ENCODE data around the gene IRF2. TPM values are rescaled to one million over a fixed set of nuclear protein-coding genes. Genes with fewer than 3 reads are reported as not detected.

Gene IRF2
- total and polyA plus RNA-seq, 2 donors (not counting 1 experiment from before 2014, with no cell fraction given) = 67.8 to 68.2 TPM

- peaks cover 0 to 5% (median 0%) of the 10 kb centered on the region in 3 donors for H3K9me3 ChIP-seq (ENCODE audit: control extremely low read depth in 1 of 3, control insufficient read depth in 2 of 3, insufficient read depth in 1 of 3, low read length in 2 of 3)
- ChIA-PET POLR2A (interaction anchor here (0.6 to 1.1 kb wide), 5 partner anchors 18 to 133 kb away, joined by 3 to 10 read pairs (median 4); no protein-coding TSS in a partner anchor), CTCF (interaction anchor here (1.0 to 2.9 kb wide), 9 partner anchors 20 to 85 kb away, joined by 3 to 13 read pairs (median 5); no protein-coding TSS in a partner anchor)
- Mint-ChIP-seq H3K9me3 (ENCODE audit: insufficient read depth) (no peaks in the 10 kb centered on the region), H3K27ac (peak overlapping the region; percentile 16), H3K4me1 (peaks cover 70% of the 10 kb centered on the region), H3K4me3 (peak overlapping the region; percentile 89), H3K27me3 (no peaks in the 10 kb centered on the region)
- intact Hi-C loops (cut with micrococcal nuclease) = loop anchor here (5.0 kb wide), 2 partner anchors 81 to 104 kb away; no protein-coding TSS in a partner anchor
- peak overlapping the region; percentile 51 for H3K9ac ChIP-seq (ENCODE audit: low read length)
- TF ChIP-seq, protein P1, sequence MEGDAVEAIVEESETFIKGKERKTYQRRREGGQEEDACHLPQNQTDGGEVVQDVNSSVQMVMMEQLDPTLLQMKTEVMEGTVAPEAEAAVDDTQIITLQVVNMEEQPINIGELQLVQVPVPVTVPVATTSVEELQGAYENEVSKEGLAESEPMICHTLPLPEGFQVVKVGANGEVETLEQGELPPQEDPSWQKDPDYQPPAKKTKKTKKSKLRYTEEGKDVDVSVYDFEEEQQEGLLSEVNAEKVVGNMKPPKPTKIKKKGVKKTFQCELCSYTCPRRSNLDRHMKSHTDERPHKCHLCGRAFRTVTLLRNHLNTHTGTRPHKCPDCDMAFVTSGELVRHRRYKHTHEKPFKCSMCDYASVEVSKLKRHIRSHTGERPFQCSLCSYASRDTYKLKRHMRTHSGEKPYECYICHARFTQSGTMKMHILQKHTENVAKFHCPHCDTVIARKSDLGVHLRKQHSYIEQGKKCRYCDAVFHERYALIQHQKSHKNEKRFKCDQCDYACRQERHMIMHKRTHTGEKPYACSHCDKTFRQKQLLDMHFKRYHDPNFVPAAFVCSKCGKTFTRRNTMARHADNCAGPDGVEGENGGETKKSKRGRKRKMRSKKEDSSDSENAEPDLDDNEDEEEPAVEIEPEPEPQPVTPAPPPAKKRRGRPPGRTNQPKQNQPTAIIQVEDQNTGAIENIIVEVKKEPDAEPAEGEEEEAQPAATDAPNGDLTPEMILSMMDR (IDR thresholded peaks at IDR 0.05) = no peak
- no peak for TF ChIP-seq EZH2 (IDR thresholded peaks at IDR 0.05; ENCODE audit: borderline replicate concordance, insufficient read depth, low read depth, low read length, poor library complexity, severe bottlenecking)
- WGBS (ENCODE audit: insufficient coverage) = 91% methylated on average over 11 of the region's 15 CpGs
- no peak overlapping the region for H2AFZ ChIP-seq (ENCODE audit: insufficient read depth, low read depth, low read length, poor library complexity, severe bottlenecking)
- DNase-seq (no peak), ATAC-seq (ENCODE audit: low read depth) (no peak)
- H3K36me3 ChIP-seq (replicated peaks in 1 of 2; ENCODE audit: control extremely low read depth in 1 of 2, control insufficient read depth in 1 of 2, extremely low read depth in 1 of 2, insufficient read depth in 2 of 2, low read length in 1 of 2) = no peaks in the 10 kb centered on the region
- H3K4me1 ChIP-seq (ENCODE audit: control insufficient read depth in 2 of 2, insufficient read depth in 2 of 2, low read length in 2 of 2) = peaks cover 65 to 70% of the 10 kb centered on the region in 2 donors
- H4K20me1 ChIP-seq (ENCODE audit: control insufficient read depth, insufficient read depth, low read length, poor library complexity, severe bottlenecking) = no peaks in the 10 kb centered on the region
- no peak overlapping the region for H3K27ac ChIP-seq (ENCODE audit: low read length in 2 of 2)
- peak overlapping the region in 1 of 5 experiments; percentile 56 for H3K4me3 ChIP-seq (ENCODE audit: control extremely low read depth in 1 of 5, extremely low read depth in 1 of 5, insufficient read depth in 1 of 5, low read depth in 2 of 5, low read length in 4 of 5)
- H3K4me2 ChIP-seq (replicated peaks; ENCODE audit: low read depth, low read length, poor library complexity, severe bottlenecking) = peak overlapping the region; percentile 74
- H3K79me2 ChIP-seq (ENCODE audit: control insufficient read depth, insufficient read depth, low read length) = peaks cover 10% of the 10 kb centered on the region
- H3K27me3 ChIP-seq (replicated peaks in 1 of 4; ENCODE audit: control extremely low read depth in 1 of 4, control insufficient read depth in 3 of 4, insufficient read depth in 4 of 4, low read length in 3 of 4) = no peaks in the 10 kb centered on the region
Observed at GRCh38 chr4:184348311-184349233, 125.8 kb downstream of the IRF2 start.
